KBM-7 (cell line): ENCODE data around the gene CRACR2A.

Experiments used
- DNase-seq: peaks from one replicate; pipeline ENCODE4 v3.0.0-alpha.2; 2015
- in situ Hi-C: fragments of 300-500 bp; cut with MboI; formaldehyde crosslinking; loops from 2 replicates; pipeline ENCODE4 v1.14.3; 2020; ENCODE audit warnings: low sequenced_read_pairs, low pct_unique_long_range_greater_than_20kb, mixed read lengths

CRACR2A gene

GRCh38 chr12:3698218-3698974 lies 54.5 kb downstream of the CRACR2A start:
- DNase-seq, result no peak
- in situ Hi-C loops, result no loop called here

- DNase-seq, result no peak
- in situ Hi-C loops, result no loop called here
These were observed 55.5 kb downstream of the CRACR2A start for GRCh38 chr12:3697311-3697870.

DNA sequence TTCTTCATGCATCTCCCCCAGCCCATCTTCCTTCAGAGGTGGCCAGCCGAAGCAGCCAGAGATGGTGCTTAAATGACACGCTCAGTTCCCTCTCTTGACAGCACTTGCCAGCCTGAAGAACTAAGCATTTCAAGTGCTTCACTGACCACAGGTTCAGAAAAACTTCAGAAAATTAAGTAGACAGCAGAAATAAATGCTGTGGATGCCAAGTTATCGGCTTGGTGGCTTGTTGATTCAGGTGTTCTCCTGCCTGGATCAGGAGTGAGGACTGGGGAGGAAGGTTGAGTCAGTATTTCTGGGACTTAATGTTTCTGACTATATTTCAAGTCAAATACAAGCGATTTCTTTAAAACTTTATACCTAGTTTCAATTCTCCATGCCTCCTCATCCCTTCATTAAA lies 58.2 kb downstream of the CRACR2A start:
- in situ Hi-C loops, result no loop called here
- DNase-seq, result no peak

GRCh38 chr12:3692616-3693365 lies 60.1 kb downstream of the CRACR2A start:
- in situ Hi-C loops, result no loop called here
- no peak for DNase-seq

- in situ Hi-C loops, result no loop called here
- no peak for DNase-seq
These were observed 66.4 kb downstream of the CRACR2A start for GRCh38 chr12:3686463-3686862.

- DNase-seq, result no peak
- in situ Hi-C loops, result no loop called here
These were observed 67.1 kb downstream of the CRACR2A start for GRCh38 chr12:3685830-3686229.

- DNase-seq, result no peak
- in situ Hi-C loops, result no loop called here
These were observed 68.4 kb downstream of the CRACR2A start for GRCh38 chr12:3684449-3685051.

- in situ Hi-C loops, result no loop called here
- no peak for DNase-seq
These were observed 69.2 kb downstream of the CRACR2A start for GRCh38 chr12:3683670-3684069.

DNA sequence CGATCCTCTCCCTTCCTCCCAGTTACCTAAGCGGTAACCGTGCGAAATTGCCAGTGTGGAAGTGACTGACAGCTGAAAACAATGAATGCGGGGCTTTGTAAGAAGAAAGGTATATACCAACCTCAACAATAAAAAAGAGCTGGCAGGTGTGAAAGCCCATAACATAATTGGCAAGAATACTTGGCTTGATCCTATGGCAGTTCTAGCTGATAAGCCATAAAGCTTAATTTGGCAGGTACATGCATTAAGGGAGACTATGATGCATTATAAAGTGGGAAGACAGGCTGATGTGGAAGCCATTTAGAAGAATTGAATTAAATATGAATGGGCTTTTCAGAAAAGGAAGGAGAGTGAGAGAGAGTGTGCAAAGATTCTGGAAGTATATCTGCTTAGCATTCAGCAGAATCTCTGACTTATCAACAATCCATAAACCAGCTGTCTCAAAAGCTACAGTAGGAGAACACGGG lies 71.3 kb downstream of the CRACR2A start:
- DNase-seq, result no peak
- in situ Hi-C loops, result no loop called here

GRCh38 chr12:3680919-3681594 lies 71.9 kb downstream of the CRACR2A start:
- in situ Hi-C loops, result no loop called here
- DNase-seq, result no peak

DNA sequence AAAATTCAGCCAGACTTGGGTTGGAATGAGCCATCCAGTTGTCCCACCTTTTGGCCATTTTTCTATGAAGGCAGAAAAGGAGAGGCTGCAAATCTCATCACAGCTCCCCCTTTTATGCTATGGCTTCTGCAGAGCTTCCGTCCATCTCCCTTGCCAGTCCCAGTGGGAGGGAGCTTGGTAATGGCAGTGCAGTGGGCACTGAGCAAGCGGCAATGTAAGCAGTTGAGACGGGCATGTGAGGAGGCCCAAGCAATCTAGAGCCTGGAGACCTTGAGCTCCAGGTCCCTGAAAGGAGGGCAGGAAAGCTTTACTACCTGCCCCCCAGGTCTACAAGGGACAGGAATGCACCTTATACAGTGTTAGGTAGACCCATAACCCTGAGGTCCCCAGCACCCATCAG lies 73.1 kb downstream of the CRACR2A start:
- no peak for DNase-seq
- in situ Hi-C loops, result no loop called here

DNA sequence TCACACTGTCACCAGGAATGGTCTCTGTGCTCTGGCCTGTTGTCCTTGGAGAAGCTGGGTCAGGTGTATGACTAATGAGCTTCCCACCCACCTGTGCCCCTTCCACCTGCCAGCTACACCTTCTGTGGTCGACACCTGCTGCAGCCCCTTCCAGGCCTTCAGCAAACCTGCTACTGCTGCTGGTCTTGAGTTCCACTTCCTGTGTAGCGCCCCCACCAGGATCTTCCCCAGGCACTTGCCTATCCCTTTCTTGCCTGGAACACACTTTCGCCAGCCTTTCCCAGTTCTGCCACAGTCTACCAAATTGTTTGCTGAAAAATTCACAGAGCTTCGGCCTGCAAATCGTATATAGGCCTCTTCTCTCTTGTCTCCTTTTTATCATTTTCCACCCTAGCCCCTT lies 75.3 kb downstream of the CRACR2A start:
- no peak for DNase-seq
- in situ Hi-C loops, result no loop called here

DNA sequence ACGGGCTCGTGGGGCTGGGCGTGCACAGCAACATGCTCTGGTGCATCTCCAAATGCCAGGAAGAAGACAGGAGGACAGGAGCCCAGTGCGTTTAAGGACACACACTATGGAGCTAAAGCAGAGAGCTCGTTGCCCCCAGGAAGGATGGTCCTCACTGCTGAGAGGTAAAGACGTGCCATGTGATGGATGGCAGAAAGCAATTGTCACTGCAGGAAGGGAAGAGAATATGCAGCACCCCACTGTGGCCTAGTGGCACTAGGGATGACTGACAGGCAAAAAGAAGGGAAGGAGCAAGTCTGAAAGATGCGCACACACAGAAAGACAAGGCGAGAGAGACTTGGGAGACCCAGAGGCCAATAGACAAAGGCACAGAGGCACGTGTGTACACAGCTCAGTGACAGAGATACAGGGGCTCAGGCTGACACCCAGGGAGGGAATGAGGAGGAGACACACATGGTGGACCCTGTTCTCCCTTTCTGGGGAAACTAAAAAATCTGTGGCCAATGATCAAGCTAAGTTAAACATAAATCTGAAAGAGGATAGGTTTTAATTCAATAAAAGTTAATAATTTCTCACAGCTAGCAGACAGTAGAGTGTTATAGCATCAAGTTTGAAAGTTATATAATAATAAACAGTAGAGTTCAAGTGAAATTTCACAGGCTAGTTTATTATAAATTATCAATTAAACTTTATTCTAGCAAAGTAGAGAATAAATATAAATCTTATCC lies 78.8 kb downstream of the CRACR2A start:
- in situ Hi-C loops, result no loop called here
- no peak for DNase-seq

GRCh38 chr12:3672113-3672509 lies 80.8 kb downstream of the CRACR2A start:
- no peak for DNase-seq
- in situ Hi-C loops, result no loop called here

DNA sequence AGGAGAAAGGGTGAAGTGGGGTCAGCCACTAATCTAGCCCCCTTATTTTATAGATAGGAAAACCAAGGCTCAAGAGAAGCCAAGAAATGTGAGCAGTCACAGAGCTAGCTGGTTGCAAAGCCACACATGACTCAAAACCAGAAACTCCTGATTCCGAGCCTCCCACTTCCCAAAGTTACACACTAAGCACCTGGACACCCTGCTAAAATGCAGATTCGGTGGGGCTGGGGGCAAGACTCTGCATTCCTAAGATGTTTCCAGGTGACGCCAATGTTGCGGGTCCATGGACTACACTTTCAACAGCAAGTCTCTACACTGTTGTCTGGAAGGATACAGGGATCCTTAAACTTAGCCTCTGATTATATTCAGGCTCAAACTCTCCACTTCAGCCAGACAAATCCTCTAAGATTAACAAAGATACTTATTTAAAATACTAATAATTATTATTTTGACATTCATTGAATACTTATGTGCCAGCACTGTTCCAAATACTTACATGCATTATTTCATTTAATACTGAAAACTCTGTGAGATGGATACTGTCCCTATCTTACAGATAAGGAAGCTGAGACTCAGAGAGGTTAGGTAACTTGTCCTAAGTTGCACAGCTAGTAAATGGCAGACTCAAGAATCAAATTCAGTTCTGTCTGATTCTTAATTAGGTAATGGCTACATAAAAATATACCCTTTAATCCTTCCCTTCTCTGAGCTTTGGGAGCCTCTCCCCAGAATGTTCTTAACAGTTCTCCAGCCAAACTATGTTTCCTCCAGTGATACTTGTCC lies 81.4 kb downstream of the CRACR2A start:
- DNase-seq, result no peak
- in situ Hi-C loops, result no loop called here

DNA sequence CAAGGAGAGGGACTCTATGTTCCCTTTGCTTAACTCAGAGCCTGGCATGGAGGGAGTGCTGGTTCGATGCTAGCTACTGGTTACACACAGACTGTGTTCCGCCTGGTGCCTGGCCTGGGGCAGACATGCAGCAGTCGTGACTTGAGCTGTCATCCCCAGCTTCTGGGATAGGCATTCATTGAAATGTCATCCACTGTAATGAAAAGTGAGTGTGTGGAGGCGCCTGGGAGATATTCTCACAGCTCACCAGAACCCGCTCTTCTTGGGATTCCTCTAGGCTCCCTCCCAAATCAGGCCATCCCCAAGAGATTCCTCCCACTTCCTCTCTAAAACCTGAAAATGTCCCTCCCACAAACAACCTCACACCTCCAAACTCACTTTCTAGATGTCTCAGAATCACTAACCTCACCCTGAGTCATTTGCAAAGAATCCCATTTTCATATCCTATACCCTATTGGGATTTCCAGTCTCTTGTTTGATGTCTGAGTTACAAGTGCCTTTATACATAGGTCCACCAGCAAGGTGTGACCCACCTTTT lies 82.8 kb downstream of the CRACR2A start:
- in situ Hi-C loops, result no loop called here
- no peak for DNase-seq

DNA sequence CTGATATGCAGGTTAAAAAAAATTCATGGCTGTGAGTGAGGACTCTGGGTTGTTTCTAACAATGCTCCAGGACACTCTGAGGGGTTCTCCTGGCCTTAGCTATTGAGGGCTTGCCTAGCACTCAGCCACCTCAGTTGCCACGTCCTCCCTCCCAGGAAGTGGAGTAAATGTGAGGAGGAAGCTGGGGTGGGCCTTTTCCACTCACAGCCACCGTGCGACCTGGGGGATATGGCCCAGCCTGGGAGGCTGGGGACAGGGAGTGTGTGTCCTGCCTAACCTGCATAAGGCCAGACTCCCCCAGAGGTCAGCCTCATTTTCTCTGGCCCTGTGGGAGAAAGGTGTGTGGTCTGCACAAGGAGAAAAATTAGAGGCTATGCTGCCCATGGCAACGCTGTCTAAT lies 83.3 kb downstream of the CRACR2A start:
- in situ Hi-C loops, result no loop called here
- DNase-seq, result no peak
